HepG2 (cell line): ENCODE measurements around the gene TSNAX. TPM values are rescaled to one million over a fixed set of nuclear protein-coding genes. Genes with fewer than 3 reads are reported as not detected.

Experiments used
- ATAC-seq: fragments of 200-7000 bp; cut with Tn5 transposase; 3 replicates; pipeline ENCODE4 v1.9.1; 2020; ENCODE audit warnings: mild to moderate bottlenecking, moderate library complexity
- BruUV-seq: library from RNA; stranded (reverse); fragments of 400-500 nt; replicated peaks from 2 replicates; lab custom pipeline; 2021; lab: Mats Ljungman, UMichigan
- CTCF ChIA-PET: fragments of 300-600 bp; formaldehyde crosslinking; extraction: SDS; loops from one replicate; lab custom pipeline; 2021; ENCODE audit warnings: low total read pairs, inconsistent platforms, low intra/inter-chr PET ratio; lab: Yijun Ruan, JAX
- POLR2A ChIA-PET: fragments of 350-600 bp; sonication (Branson Sonifier 250); formaldehyde crosslinking; loops from one replicate; lab custom pipeline; 2020; ENCODE audit warnings: antibody characterized with exemption, inconsistent platforms; lab: Yijun Ruan, JAX
- DNase-seq: peaks from one replicate; pipeline ENCODE4 v3.0.0-alpha.2; 2015; ENCODE audit warnings: low spot score
- FAIRE-seq: peaks from 3 replicates; lab custom pipeline; 2011; peaks lifted over from hg19 to GRCh38; lab: Jason Lieb, UNC
- H2AFZ ChIP-seq: one replicate; pipeline ENCODE4 v1.6.1; 2011; ENCODE audit warnings: low read length, inconsistent platforms
- H3K27ac ChIP-seq: fragments of 300-600 bp; 3 replicates; pipeline ENCODE4 v1.8.0; 2011; ENCODE audit warnings: mixed run types, mild to moderate bottlenecking, mixed read lengths, low read length, inconsistent platforms; ENCODE audit not compliant: insufficient read depth; ENCODE audit errors: extremely low read length
- H3K27me3 ChIP-seq, 2 experiments: fragments of 200-600 bp in 1 of 2; 2 replicates in 1 of 2; 3 replicates in 1 of 2; pipeline versions ENCODE4 v1.6.0 to v1.8.0; 2011; ENCODE audit warnings: low read length in 2 of 2, mild to moderate bottlenecking in 2 of 2, moderate library complexity in 2 of 2, inconsistent platforms in 1 of 2; ENCODE audit not compliant: insufficient read depth in 2 of 2, control insufficient read depth in 1 of 2
- H3K36me3 ChIP-seq, 2 experiments: fragments of 200-600 bp in 1 of 2; replicated peaks in 1 of 2; 2 replicates in 1 of 2; 3 replicates in 1 of 2; pipeline versions ENCODE4 v1.5.1 to v1.8.0; 2011; ENCODE audit warnings: low read length in 2 of 2, inconsistent platforms in 1 of 2; ENCODE audit not compliant: insufficient read depth in 2 of 2, control insufficient read depth in 1 of 2
- H3K4me1 ChIP-seq: 2 replicates; pipeline ENCODE4 v1.5.1; 2012; ENCODE audit warnings: low read length, inconsistent platforms; ENCODE audit not compliant: insufficient read depth
- H3K4me2 ChIP-seq: 2 replicates; pipeline ENCODE4 v1.6.0; 2011; ENCODE audit warnings: low read depth, low read length, inconsistent platforms
- H3K4me3 ChIP-seq, 3 experiments: fragments of 200-600 bp in 1 of 3; sonication (generic), shearing (Covaris generic) in 1 of 3; replicated peaks in 1 of 3; 2 replicates each; pipeline ENCODE4 v1.5.1; 2011 to 2016; ENCODE audit warnings: low read length in 3 of 3, inconsistent platforms in 2 of 3, low read depth in 2 of 3, mild to moderate bottlenecking in 2 of 3, control low read depth in 1 of 3, mixed read lengths in 1 of 3; ENCODE audit not compliant: insufficient read depth in 1 of 3
- H3K79me2 ChIP-seq: one replicate; pipeline ENCODE4 v1.6.1; 2011; ENCODE audit warnings: low read length, inconsistent platforms; ENCODE audit not compliant: insufficient read depth
- H3K9ac ChIP-seq: 2 replicates; pipeline ENCODE4 v1.6.0; 2011; ENCODE audit warnings: mild to moderate bottlenecking, low read depth, low read length, inconsistent platforms; ENCODE audit not compliant: insufficient read depth
- H3K9me3 ChIP-seq: 2 replicates; pipeline ENCODE4 v1.5.1; 2012; ENCODE audit warnings: mild to moderate bottlenecking, low read length
- H4K20me1 ChIP-seq: 2 replicates; pipeline ENCODE4 v1.6.0; 2011; ENCODE audit warnings: inconsistent platforms, mild to moderate bottlenecking, low read length, moderate library complexity; ENCODE audit not compliant: insufficient read depth
- EEA1 ChIP-seq: sonication (generic); formaldehyde crosslinking; IDR thresholded peaks from 2 replicates; pipeline ENCODE4 v1.5.1; 2020; ENCODE audit warnings: mild to moderate bottlenecking, missing genetic modification reagents, borderline replicate concordance
- ELF1 ChIP-seq: sonication (generic); formaldehyde crosslinking; IDR thresholded peaks from 2 replicates; pipeline ENCODE4 v1.4.0; 2020; ENCODE audit warnings: missing genetic modification reagents
- FOXJ3 ChIP-seq: sonication (generic); formaldehyde crosslinking; IDR thresholded peaks from 2 replicates; pipeline ENCODE4 v1.4.0; 2020; ENCODE audit warnings: missing genetic modification reagents, mild to moderate bottlenecking, borderline replicate concordance
- HMG20B ChIP-seq: conservative IDR thresholded peaks from 2 replicates; pipeline ENCODE4 v1.6.1; 2016; ENCODE audit warnings: missing genetic modification reagents, missing compliant biosample characterization
- NFYC ChIP-seq: IDR thresholded peaks from 2 replicates; pipeline ENCODE4 v1.6.1; 2016; ENCODE audit warnings: missing genetic modification reagents, missing compliant biosample characterization
- PCBP2 ChIP-seq: fragments of 200-400 bp; formaldehyde crosslinking; optimal IDR thresholded peaks from 2 replicates; pipeline ENCODE3; 2018; ENCODE audit warnings: low read length, low read depth; ENCODE audit not compliant: poor library complexity, severe bottlenecking
- SMAD1 ChIP-seq: sonication (generic); formaldehyde crosslinking; IDR thresholded peaks from 2 replicates; pipeline ENCODE4 v1.4.0; 2020; ENCODE audit warnings: missing genetic modification reagents, low read depth, mild to moderate bottlenecking, borderline replicate concordance
- TBX3 ChIP-seq: fragments of 450-650 bp; IDR thresholded peaks from 2 replicates; pipeline ENCODE4 v1.6.1; 2017; ENCODE audit warnings: antibody characterized with exemption, mild to moderate bottlenecking, inconsistent platforms, borderline replicate concordance
- ZBTB20 ChIP-seq: sonication (generic); formaldehyde crosslinking; IDR thresholded peaks from 2 replicates; pipeline ENCODE4 v1.8.1; 2023; ENCODE audit warnings: missing genetic modification reagents, low read depth, mild to moderate bottlenecking, borderline replicate concordance
- ZNF10 ChIP-seq: sonication (generic); formaldehyde crosslinking; IDR thresholded peaks from 2 replicates; pipeline ENCODE4 v1.4.0; 2020; ENCODE audit warnings: mild to moderate bottlenecking, low read depth, missing genetic modification reagents, borderline replicate concordance
- ZNF18 ChIP-seq: sonication (generic); formaldehyde crosslinking; IDR thresholded peaks from 2 replicates; pipeline ENCODE4 v1.8.0; 2022; ENCODE audit warnings: mild to moderate bottlenecking, missing genetic modification reagents; ENCODE audit not compliant: insufficient replicate concordance
- ZNF740 ChIP-seq: sonication (generic); formaldehyde crosslinking; IDR thresholded peaks from 2 replicates; pipeline ENCODE4 v1.4.0; 2020; ENCODE audit warnings: missing genetic modification reagents
- ZNF790 ChIP-seq: sonication (generic); formaldehyde crosslinking; IDR thresholded peaks from 2 replicates; pipeline ENCODE4 v1.8.0; 2022; ENCODE audit warnings: missing genetic modification reagents, mild to moderate bottlenecking, borderline replicate concordance
- ZNF800 ChIP-seq: sonication (generic); formaldehyde crosslinking; IDR thresholded peaks from 2 replicates; pipeline ENCODE4 v1.4.0; 2020; ENCODE audit warnings: missing genetic modification reagents
- ZZZ3 ChIP-seq: sonication (generic); formaldehyde crosslinking; IDR thresholded peaks from 2 replicates; pipeline ENCODE4 v1.4.0; 2020; ENCODE audit warnings: missing genetic modification reagents, mild to moderate bottlenecking, borderline replicate concordance
- WGBS: methylation state at CpG from one replicate; pipeline ENCODE4 v1.1.6; 2017; ENCODE audit warnings: low lambda C conversion rate; 5-methylcytosine and 5-hydroxymethylcytosine counted together
- in situ Hi-C: cut with HindIII; loops from 2 replicates; pipeline ENCODE4 v1.10.0; 2017; ENCODE audit warnings: low pct_unique_long_range_greater_than_20kb; ENCODE audit not compliant: extremely low pct_ligation_motif_present
- intact Hi-C: fragments of 100-400 bp; cut with micrococcal nuclease; formaldehyde crosslinking; loops from one replicate; pipeline ENCODE4 v1.10.0; 2022; ENCODE audit not compliant: unreplicated experiment
- polyA plus RNA-seq, 8 experiments: library from polyadenylated mRNA; depleted of rRNA in 3 of 8; stranded (reverse) in 7 of 8; unstranded in 1 of 8; fragments of >200 nt; fragmentation: Illumina TruSeq in 4 of 8; extraction: Trizol in 4 of 8; gene quantifications; 2 replicates each; pipeline versions ENCODE4 v1.2.1 to v1.2.3, GENCODE V29; 2011 to 2016; ENCODE audit warnings: low read depth in 4 of 8, missing spikeins in 1 of 8, mixed read lengths in 1 of 8; ENCODE audit not compliant: insufficient read depth in 1 of 8
- total RNA-seq, 5 experiments: library from RNA; depleted of rRNA; stranded (reverse); fragments of >200 nt; fragmentation: Illumina TruSeq; extraction: Trizol; gene quantifications; 2 replicates each; pipeline ENCODE4 v1.2.3, GENCODE V29; 2016; ENCODE audit warnings: low read depth in 1 of 5
- TF ChIP-seq, protein P1 (sequence below): sonication (generic); formaldehyde crosslinking; IDR thresholded peaks from 2 replicates; pipeline ENCODE4 v1.5.1; 2020; ENCODE audit warnings: missing genetic modification reagents, mild to moderate bottlenecking, borderline replicate concordance
- TF ChIP-seq, protein P2 (sequence below): sonication (generic); formaldehyde crosslinking; IDR thresholded peaks from 2 replicates; pipeline ENCODE4 v1.5.0; 2020; ENCODE audit warnings: missing genetic modification reagents, mild to moderate bottlenecking, borderline replicate concordance

The TSNAX gene
- total and polyA plus RNA-seq, 2 of the 13 experiments (the other 11 are each of a cell fraction or from before 2014, with no cell fraction given): 13.2 to 46.2 TPM

DNA sequence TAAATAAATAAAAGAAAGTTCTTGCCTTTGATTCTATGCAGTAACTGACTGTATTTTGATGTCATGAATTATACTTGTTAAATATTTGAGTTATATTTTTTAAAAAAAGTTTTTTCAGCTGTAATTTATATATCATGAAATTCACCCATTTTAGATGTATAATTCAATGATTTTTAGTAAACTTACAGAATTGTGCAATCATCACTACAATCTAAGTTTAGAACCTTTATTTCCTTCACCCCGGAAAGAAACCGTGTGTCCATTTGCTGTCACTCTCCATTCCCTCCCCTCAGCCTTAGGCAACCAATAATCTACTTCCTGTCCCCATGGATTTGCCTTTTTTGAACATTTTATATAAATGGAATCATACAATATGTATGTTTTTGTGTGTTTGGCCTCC, 65.7 kb downstream of the TSNAX start:
- intact Hi-C loops: no loop called here
- FAIRE-seq: no peak
- no peak for DNase-seq
- TF ChIP-seq ELF1 (CRISPR knock-in tag): no peak
- no peak for TF ChIP-seq ZNF10 (CRISPR knock-in tag)
- TF ChIP-seq FOXJ3 (CRISPR knock-in tag): no peak
- TF ChIP-seq, protein P1, sequence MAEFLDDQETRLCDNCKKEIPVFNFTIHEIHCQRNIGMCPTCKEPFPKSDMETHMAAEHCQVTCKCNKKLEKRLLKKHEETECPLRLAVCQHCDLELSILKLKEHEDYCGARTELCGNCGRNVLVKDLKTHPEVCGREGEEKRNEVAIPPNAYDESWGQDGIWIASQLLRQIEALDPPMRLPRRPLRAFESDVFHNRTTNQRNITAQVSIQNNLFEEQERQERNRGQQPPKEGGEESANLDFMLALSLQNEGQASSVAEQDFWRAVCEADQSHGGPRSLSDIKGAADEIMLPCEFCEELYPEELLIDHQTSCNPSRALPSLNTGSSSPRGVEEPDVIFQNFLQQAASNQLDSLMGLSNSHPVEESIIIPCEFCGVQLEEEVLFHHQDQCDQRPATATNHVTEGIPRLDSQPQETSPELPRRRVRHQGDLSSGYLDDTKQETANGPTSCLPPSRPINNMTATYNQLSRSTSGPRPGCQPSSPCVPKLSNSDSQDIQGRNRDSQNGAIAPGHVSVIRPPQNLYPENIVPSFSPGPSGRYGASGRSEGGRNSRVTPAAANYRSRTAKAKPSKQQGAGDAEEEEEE (CRISPR knock-in tag): no peak
- TF ChIP-seq ZNF18 (CRISPR knock-in tag): no peak
- no peak for TF ChIP-seq PCBP2
- TF ChIP-seq, protein P2, sequence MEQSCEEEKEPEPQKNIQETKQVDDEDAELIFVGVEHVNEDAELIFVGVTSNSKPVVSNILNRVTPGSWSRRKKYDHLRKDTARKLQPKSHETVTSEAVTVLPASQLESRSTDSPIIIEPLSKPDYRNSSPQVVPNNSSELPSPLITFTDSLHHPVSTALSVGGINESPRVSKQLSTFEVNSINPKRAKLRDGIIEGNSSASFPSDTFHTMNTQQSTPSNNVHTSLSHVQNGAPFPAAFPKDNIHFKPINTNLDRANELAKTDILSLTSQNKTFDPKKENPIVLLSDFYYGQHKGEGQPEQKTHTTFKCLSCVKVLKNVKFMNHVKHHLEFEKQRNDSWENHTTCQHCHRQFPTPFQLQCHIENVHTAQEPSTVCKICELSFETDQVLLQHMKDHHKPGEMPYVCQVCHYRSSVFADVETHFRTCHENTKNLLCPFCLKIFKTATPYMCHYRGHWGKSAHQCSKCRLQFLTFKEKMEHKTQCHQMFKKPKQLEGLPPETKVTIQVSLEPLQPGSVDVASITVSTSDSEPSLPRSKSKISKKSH: no peak
- no peak for TF ChIP-seq NFYC
- TF ChIP-seq EEA1: no peak
- no peak for TF ChIP-seq TBX3
- no peak for TF ChIP-seq ZZZ3 (CRISPR knock-in tag)
- no peak for TF ChIP-seq SMAD1
- no peak for TF ChIP-seq ZBTB20
- no peak for TF ChIP-seq ZNF800 (CRISPR knock-in tag)
- TF ChIP-seq HMG20B (CRISPR knock-in tag): no peak
- no peak for TF ChIP-seq ZNF790 (CRISPR knock-in tag)
- no peak for TF ChIP-seq ZNF740 (CRISPR knock-in tag)

More for the DNA sequence above, 65.7 kb downstream of the TSNAX start:
- H3K27ac ChIP-seq: no peak overlapping the region
- H3K9ac ChIP-seq: no peak overlapping the region
- H3K27me3 ChIP-seq: no peaks in the 10 kb centered on the region; a peak in 1 of 5 replicates
- H3K4me2 ChIP-seq: no peak overlapping the region
- ChIA-PET POLR2A (no interaction called here), CTCF (no interaction called here)
- no peak for ATAC-seq
- no peak overlapping the region for H2AFZ ChIP-seq
- H3K79me2 ChIP-seq: no peaks in the 10 kb centered on the region
- H3K9me3 ChIP-seq: no peaks in the 10 kb centered on the region
- peaks cover 16% of the 10 kb centered on the region for H3K4me1 ChIP-seq
- no TSS peak for BruUV-seq
- no peak overlapping the region for H3K4me3 ChIP-seq
- in situ Hi-C loops: no loop called here
- no peaks in the 10 kb centered on the region for H4K20me1 ChIP-seq
- H3K36me3 ChIP-seq: no peaks in the 10 kb centered on the region
- WGBS: 75% methylated on average over 2 of the region's 2 CpGs
